Activated T-cell treated with anti-CD3 and anti-CD28 coated beads, Interleukin-2, amount 50 U/mL, for 72 hours (primary cell): ENCODE results near the gene VAPA. TPM values are rescaled to one million over a fixed set of nuclear protein-coding genes. Genes with fewer than 3 reads are reported as not detected.
"Not testable (repeated sequence)": the region's sequence is repeated elsewhere in the genome, so short reads cannot be mapped to it uniquely, and the experiment has no call there.

ENCODE experiments used
- ATAC-seq, 2 donors: fragments of 150-1000 bp; cut with Tn5 transposase; replicated peaks in 1 of 2; 2 replicates each; pipeline ENCODE4 v1.10.0; 2021; ENCODE audit warnings: moderate library complexity in 2 of 2, mild to moderate bottlenecking in 1 of 2
- DNase-seq, 2 donors: peaks; one replicate each; pipeline ENCODE4 v3.0.0; 2021 to 2022; ENCODE audit warnings: mixed read lengths in 1 of 2
- H3K27ac Mint-ChIP-seq: one replicate; pipeline ENCODE4 v1.8.0; 2022; ENCODE audit warnings: mild to moderate bottlenecking, moderate library complexity, mixed read lengths
- H3K27me3 Mint-ChIP-seq: one replicate; pipeline ENCODE4 v1.8.0; 2022; ENCODE audit warnings: low read depth, mixed read lengths
- H3K36me3 Mint-ChIP-seq, 2 donors: one replicate each; pipeline ENCODE4 v1.8.0; 2022; ENCODE audit warnings: mixed read lengths in 2 of 2, mild to moderate bottlenecking in 1 of 2; ENCODE audit not compliant: insufficient read depth in 2 of 2
- H3K4me1 Mint-ChIP-seq: one replicate; pipeline ENCODE4 v1.8.0; 2022; ENCODE audit warnings: low read depth, mixed read lengths
- H3K4me3 Mint-ChIP-seq, 2 donors: one replicate each; pipeline ENCODE4 v1.8.0; 2022; ENCODE audit warnings: mild to moderate bottlenecking in 2 of 2, mixed read lengths in 2 of 2, moderate library complexity in 2 of 2
- H3K9me3 Mint-ChIP-seq, 2 donors: one replicate each; pipeline ENCODE4 v1.8.0; 2022; ENCODE audit warnings: mixed read lengths in 2 of 2
- total RNA-seq, 2 donors: library from RNA; stranded (reverse); gene quantifications; one replicate each; pipeline ENCODE4 v1.2.3, GENCODE V29; 2022

Gene VAPA
- total RNA-seq, 2 donors from 2014 or later: 197 to 209 TPM

- ATAC-seq (no peak), DNase-seq (no peak)
- peaks cover 32% of the 10 kb centered on the region for H3K4me1 Mint-ChIP-seq
- no peaks in the 10 kb centered on the region for H3K36me3 Mint-ChIP-seq
- no peak overlapping the region for H3K4me3 Mint-ChIP-seq
- no peak overlapping the region for H3K27ac Mint-ChIP-seq
- no peaks in the 10 kb centered on the region for H3K27me3 Mint-ChIP-seq
- no peaks in the 10 kb centered on the region for H3K9me3 Mint-ChIP-seq
These were observed 16.7 kb upstream of the VAPA start for GRCh38 chr18:9897129-9897528.

DNA sequence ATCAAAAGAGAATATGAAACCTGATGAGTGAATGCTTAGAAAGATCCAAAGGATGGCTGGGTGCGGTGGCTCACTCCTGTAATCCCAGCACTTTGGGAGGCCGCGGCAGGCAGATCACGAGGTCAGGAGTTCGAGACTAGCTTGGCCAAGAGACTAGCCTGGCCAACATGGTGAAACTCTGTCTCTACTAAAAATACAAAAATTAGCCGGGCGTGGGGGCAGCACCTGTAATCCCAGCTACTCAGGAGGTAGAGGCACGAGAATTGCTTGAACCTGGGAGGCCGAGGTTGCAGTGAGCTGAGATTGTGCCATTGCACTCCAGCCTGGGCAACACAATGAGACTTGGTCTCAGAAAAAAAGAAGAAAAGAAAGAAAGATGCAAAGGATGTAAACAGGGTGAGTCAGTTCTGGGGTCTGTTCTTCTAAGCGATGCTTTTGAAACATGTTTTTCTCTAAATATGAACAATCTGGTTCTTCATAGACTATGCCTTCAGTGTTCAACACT, 16.0 kb upstream of the VAPA start:
- not testable (repeated sequence) for ATAC-seq, H3K36me3 Mint-ChIP-seq, DNase-seq, H3K27ac Mint-ChIP-seq, H3K9me3 Mint-ChIP-seq, H3K27me3 Mint-ChIP-seq, H3K4me3 Mint-ChIP-seq
- H3K4me1 Mint-ChIP-seq: peaks cover 32% of the 10 kb centered on the region

GRCh38 chr18:9898792-9899549, 14.8 kb upstream of the VAPA start:
- Mint-ChIP-seq H3K4me3 (peak overlapping the region in 1 of 2 donors; percentile 47), H3K36me3 (no peaks in the 10 kb centered on the region), H3K9me3 (no peaks in the 10 kb centered on the region), H3K27me3 (no peaks in the 10 kb centered on the region), H3K4me1 (peaks cover 32% of the 10 kb centered on the region), H3K27ac (no peak overlapping the region)
- ATAC-seq: peak; percentile 52 to 62
- DNase-seq: no peak

- not testable (repeated sequence) for H3K9me3 Mint-ChIP-seq, H3K27ac Mint-ChIP-seq, ATAC-seq, H3K27me3 Mint-ChIP-seq, H3K4me3 Mint-ChIP-seq, H3K36me3 Mint-ChIP-seq, DNase-seq
- H3K4me1 Mint-ChIP-seq: peaks cover 27% of the 10 kb centered on the region
These were observed 14.3 kb upstream of the VAPA start for GRCh38 chr18:9899550-9899930.

DNA sequence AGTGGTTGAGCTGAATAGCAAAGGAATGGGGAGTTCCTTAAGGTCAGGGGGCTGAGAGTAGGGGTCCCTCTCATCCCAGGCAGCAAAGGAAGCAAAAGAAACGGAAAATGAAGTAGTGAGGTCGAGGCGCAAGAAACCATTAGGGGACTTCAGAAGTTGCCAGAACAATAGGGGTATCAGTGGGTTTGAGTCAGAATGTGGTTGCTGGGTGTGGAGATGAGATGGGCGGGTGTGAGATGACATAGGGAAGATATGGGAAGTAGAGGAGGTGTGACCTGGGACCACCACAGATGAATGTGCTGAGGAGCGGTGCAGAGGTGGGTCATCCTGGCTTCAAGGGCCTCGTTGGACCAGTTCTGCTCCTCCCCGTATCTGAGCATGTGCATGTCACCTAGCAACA, 13.1 kb upstream of the VAPA start:
- no peak overlapping the region for H3K4me3 Mint-ChIP-seq
- peaks cover 3% of the 10 kb centered on the region for H3K27me3 Mint-ChIP-seq
- no peaks in the 10 kb centered on the region for H3K36me3 Mint-ChIP-seq
- peaks cover 23% of the 10 kb centered on the region for H3K4me1 Mint-ChIP-seq
- H3K27ac Mint-ChIP-seq: no peak overlapping the region
- ATAC-seq (peak in 1 of 2 donors; percentile 44), DNase-seq (peak in 1 of 2 donors; percentile 2)
- H3K9me3 Mint-ChIP-seq: no peaks in the 10 kb centered on the region

- Mint-ChIP-seq H3K4me3 (no peak overlapping the region), H3K36me3 (no peaks in the 10 kb centered on the region), H3K9me3 (no peaks in the 10 kb centered on the region), H3K27me3 (peaks cover 8% of the 10 kb centered on the region), H3K27ac (no peak overlapping the region), H3K4me1 (peaks cover 23% of the 10 kb centered on the region)
- DNase-seq (no peak), ATAC-seq (no peak)
These were observed 12.4 kb upstream of the VAPA start for GRCh38 chr18:9901377-9901776.

- not testable (repeated sequence) for H3K9me3 Mint-ChIP-seq, ATAC-seq, DNase-seq, H3K36me3 Mint-ChIP-seq, H3K27ac Mint-ChIP-seq, H3K4me3 Mint-ChIP-seq
- H3K27me3 Mint-ChIP-seq: peaks cover 16% of the 10 kb centered on the region
- peaks cover 23% of the 10 kb centered on the region for H3K4me1 Mint-ChIP-seq
These were observed 11.6 kb upstream of the VAPA start for GRCh38 chr18:9902264-9902663.

DNA sequence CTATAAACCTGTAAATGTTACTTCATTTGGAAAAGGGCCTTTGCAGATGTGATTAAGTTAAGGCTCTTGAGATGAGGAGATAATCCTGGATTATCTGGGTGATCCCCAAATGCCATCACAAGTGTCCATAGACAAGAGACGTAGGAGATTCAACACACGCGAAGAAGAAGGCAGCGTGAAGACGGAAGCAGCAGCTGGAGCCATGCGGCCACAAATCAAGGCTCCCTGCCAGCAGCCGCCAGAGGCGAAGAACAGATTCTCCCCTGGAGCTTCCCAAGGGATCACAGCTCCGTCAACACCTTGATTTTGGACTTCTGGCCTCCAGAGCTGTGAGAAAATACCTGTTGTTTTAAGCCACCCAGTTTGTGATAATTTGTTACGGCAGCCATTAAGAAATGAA, 11.0 kb upstream of the VAPA start:
- no peaks in the 10 kb centered on the region for H3K36me3 Mint-ChIP-seq
- no peaks in the 10 kb centered on the region for H3K9me3 Mint-ChIP-seq
- no peak overlapping the region for H3K4me3 Mint-ChIP-seq
- no peak overlapping the region for H3K27ac Mint-ChIP-seq
- no peak for DNase-seq
- peaks cover 17% of the 10 kb centered on the region for H3K27me3 Mint-ChIP-seq
- peaks cover 21% of the 10 kb centered on the region for H3K4me1 Mint-ChIP-seq
- no peak for ATAC-seq

- Mint-ChIP-seq H3K4me1 (peaks cover 4% of the 10 kb centered on the region), H3K9me3 (no peaks in the 10 kb centered on the region), H3K27me3 (peaks cover 28% of the 10 kb centered on the region), H3K36me3 (no peaks in the 10 kb centered on the region), H3K4me3 (no peak overlapping the region), H3K27ac (no peak overlapping the region)
- ATAC-seq: no peak
- no peak for DNase-seq
These were observed 8.4 kb upstream of the VAPA start for GRCh38 chr18:9905401-9905922.

- no peaks in the 10 kb centered on the region for H3K36me3 Mint-ChIP-seq
- ATAC-seq (no peak), DNase-seq (no peak)
- no peaks in the 10 kb centered on the region for H3K9me3 Mint-ChIP-seq
- peaks cover 28% of the 10 kb centered on the region for H3K27me3 Mint-ChIP-seq
- H3K4me3 Mint-ChIP-seq: no peak overlapping the region
- no peak overlapping the region for H3K27ac Mint-ChIP-seq
- no peaks in the 10 kb centered on the region for H3K4me1 Mint-ChIP-seq
These were observed 7.3 kb upstream of the VAPA start for GRCh38 chr18:9906481-9906880.

DNA sequence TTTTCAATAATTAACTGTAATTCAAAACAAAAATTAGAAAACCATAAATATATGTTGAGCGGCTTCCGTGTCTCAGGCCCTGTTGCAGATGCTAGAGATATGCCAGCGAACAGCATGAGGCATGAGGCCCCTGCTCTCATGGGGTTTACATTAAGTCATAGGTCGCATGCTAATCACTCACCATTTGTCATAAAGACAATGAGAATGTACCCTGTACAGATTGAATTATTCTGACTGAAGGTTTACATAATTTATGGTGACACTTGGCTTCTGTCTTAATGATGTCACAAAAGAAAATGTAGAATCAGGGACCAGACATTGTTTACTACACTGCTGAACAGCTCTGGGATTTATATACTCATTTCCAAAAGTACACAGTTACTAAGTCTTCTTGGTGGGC, 5.9 kb upstream of the VAPA start:
- no peaks in the 10 kb centered on the region for H3K9me3 Mint-ChIP-seq
- no peak for ATAC-seq
- H3K27ac Mint-ChIP-seq: no peak overlapping the region
- no peak for DNase-seq
- H3K4me3 Mint-ChIP-seq: no peak overlapping the region
- H3K36me3 Mint-ChIP-seq: peaks cover 0 to 4% of the 10 kb centered on the region in 2 donors
- peaks cover 28% of the 10 kb centered on the region for H3K27me3 Mint-ChIP-seq
- peaks cover 2% of the 10 kb centered on the region for H3K4me1 Mint-ChIP-seq

GRCh38 chr18:9910071-9910470, 3.7 kb upstream of the VAPA start:
- Mint-ChIP-seq H3K36me3 (peaks cover 1 to 4% of the 10 kb centered on the region in 2 donors), H3K27me3 (peaks cover 28% of the 10 kb centered on the region), H3K4me1 (peaks cover 9% of the 10 kb centered on the region), H3K4me3 (no peak overlapping the region), H3K27ac (no peak overlapping the region), H3K9me3 (no peaks in the 10 kb centered on the region)
- ATAC-seq (no peak), DNase-seq (no peak)

GRCh38 chr18:9910661-9911060, 3.2 kb upstream of the VAPA start:
- H3K27ac Mint-ChIP-seq: no peak overlapping the region
- no peak for DNase-seq
- H3K9me3 Mint-ChIP-seq: no peaks in the 10 kb centered on the region
- no peak overlapping the region for H3K4me3 Mint-ChIP-seq
- H3K27me3 Mint-ChIP-seq: peaks cover 25% of the 10 kb centered on the region
- ATAC-seq: no peak
- peaks cover 15% of the 10 kb centered on the region for H3K4me1 Mint-ChIP-seq
- peaks cover 4% of the 10 kb centered on the region in 2 donors for H3K36me3 Mint-ChIP-seq

GRCh38 chr18:9911226-9911625, 2.6 kb upstream of the VAPA start:
- H3K4me3 Mint-ChIP-seq: no peak overlapping the region
- DNase-seq (no peak), ATAC-seq (no peak)
- H3K27me3 Mint-ChIP-seq: peaks cover 19% of the 10 kb centered on the region
- peaks cover 20% of the 10 kb centered on the region for H3K4me1 Mint-ChIP-seq
- H3K9me3 Mint-ChIP-seq: no peaks in the 10 kb centered on the region
- no peak overlapping the region for H3K27ac Mint-ChIP-seq
- H3K36me3 Mint-ChIP-seq: peaks cover 4% of the 10 kb centered on the region in 2 donors
